GM12891 (cell line): ENCODE measurements around the gene FUT9.

Experiments
- DNase-seq: peaks from one replicate; pipeline ENCODE4 v3.0.0; 2011; ENCODE audit warnings: low spot score; ENCODE audit not compliant: insufficient read length
- FAIRE-seq: peaks from 2 replicates; lab custom pipeline; 2011; peaks lifted over from hg19 to GRCh38; lab: Jason Lieb, UNC
- PAX5 ChIP-seq: IDR thresholded peaks from 2 replicates; pipeline ENCODE4 v1.6.1; 2011; ENCODE audit warnings: low read length, moderate library complexity, mild to moderate bottlenecking; ENCODE audit not compliant: insufficient read depth, severe bottlenecking
- POLR2A ChIP-seq: IDR thresholded peaks from 2 replicates; pipeline ENCODE4 v1.6.1; 2011; ENCODE audit warnings: low read depth, low read length, control low read depth
- POLR2AphosphoS5 ChIP-seq: IDR thresholded peaks from 2 replicates; pipeline ENCODE4 v1.6.1; 2011; ENCODE audit warnings: low read depth, low read length, control low read depth
- POU2F2 ChIP-seq: IDR thresholded peaks from 2 replicates; pipeline ENCODE4 v1.6.1; 2011; ENCODE audit warnings: low read depth, mild to moderate bottlenecking, control low read depth, low read length, moderate library complexity
- SPI1 ChIP-seq: IDR thresholded peaks from 2 replicates; pipeline ENCODE4 v1.6.1; 2011; ENCODE audit warnings: low read depth, low read length, control low read depth
- TAF1 ChIP-seq: IDR thresholded peaks from 2 replicates; pipeline ENCODE4 v1.6.1; 2011; ENCODE audit warnings: low read depth, low read length, control low read depth

FUT9 gene

DNA sequence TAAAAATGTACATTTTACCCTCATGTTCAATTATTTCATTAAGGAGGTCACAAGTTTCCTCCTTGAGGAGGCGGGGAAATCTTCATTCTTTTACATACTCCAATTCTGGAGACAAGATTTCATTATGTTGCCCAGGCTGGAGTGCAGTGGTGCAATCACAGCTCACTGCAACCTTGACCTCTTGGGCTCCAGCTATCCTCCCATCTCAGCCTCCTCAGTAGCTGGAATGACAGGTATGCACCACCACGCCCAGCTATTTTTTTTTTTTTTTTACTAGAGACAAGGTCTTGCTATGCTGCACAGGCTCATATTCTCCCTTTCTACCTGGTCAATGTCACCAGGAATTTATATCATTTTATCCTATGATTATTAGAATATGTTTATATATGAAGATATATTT is 85.8 kb downstream of the FUT9 start:
- TF ChIP-seq POLR2AphosphoS5 (no peak), TAF1 (no peak), POLR2A (no peak), PAX5 (no peak), POU2F2 (no peak), SPI1 (no peak)
- DNase-seq (no peak), FAIRE-seq (no peak)

DNA sequence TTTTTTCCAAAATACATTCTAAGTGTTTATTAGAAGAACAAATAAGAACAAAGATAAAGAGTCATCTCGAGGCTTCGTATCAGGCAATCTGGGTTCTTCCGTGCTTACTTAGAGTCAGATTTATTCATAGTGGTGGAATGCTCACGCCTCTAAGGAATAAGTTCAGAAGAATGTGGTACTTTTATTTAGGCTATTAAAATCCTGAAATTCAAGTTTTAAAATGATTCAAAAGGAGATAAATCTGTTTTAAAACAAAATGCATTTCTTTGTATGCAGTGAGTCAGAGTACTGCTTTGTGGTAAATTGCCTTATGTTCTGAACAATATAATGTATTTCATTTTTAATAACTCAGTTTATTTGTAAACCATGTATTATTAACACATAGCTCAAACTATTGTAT is 89.1 kb downstream of the FUT9 start:
- TF ChIP-seq POLR2AphosphoS5 (no peak), POLR2A (no peak), PAX5 (no peak), SPI1 (no peak), TAF1 (no peak), POU2F2 (no peak)
- no peak for FAIRE-seq

DNA sequence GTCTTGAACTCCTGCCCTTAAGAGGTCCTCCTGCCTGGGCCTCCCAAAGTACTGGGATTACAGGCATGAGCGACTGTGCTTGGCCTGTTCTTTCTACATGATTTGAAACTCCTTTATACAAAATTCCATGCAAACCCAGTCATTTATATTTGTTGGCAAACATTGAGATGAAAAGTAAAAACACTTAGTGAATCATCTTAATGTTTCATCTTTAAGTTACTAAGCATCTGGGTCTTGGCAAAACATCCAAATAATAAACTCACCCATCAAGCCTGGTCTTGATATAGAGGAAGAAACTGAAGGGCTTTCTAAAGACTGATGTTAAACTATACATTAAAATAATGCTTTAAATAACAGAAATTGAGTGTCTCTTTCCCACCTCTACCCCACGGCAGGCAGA is 95.1 kb downstream of the FUT9 start:
- DNase-seq = no peak
- FAIRE-seq = no peak
- TF ChIP-seq POLR2AphosphoS5 (no peak), SPI1 (no peak), POLR2A (no peak), TAF1 (no peak), POU2F2 (no peak), PAX5 (no peak)

More for the DNA sequence above, 89.1 kb downstream of the FUT9 start:
- DNase-seq = no peak

DNA sequence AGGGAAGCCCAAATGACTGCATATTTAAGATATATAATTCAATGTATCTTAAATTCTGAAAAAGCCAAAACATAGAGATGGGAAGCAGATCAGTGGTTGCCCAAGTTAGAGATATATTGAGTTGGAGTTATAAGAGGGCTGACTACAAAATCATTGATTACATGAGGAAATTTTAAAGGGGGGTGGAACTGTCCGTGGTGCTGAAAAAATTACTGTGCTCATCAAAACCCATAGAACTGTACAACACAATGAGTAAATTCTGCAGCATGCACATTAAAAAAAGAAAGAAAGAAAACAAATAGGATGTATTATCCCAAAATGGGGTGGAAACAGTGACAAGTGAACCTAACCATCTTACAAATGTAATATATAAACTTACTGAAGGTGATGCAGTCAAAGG is 100.9 kb downstream of the FUT9 start:
- no peak for FAIRE-seq
- TF ChIP-seq PAX5 (no peak), TAF1 (no peak), POLR2A (no peak), SPI1 (no peak), POLR2AphosphoS5 (no peak), POU2F2 (no peak)
- DNase-seq = no peak

DNA sequence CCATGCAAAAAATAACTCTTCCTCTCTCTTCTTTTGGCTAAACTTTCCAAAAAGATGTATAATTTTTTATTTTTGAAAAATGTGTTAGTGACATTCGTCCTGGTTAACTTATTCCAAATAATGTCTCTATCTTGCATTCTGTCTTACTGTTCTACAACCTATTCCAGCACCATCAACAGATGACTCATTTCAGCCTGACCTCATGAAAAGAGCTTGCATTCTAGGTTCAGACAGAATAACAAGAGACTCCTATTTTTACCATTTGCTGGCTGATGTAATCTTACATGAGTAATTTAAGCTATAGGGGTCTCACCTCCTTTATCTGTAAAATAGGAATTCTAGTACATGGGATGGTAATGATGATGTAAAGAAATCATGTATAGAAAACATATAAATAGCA is 109.0 kb downstream of the FUT9 start:
- FAIRE-seq = no peak
- no peak for TF ChIP-seq SPI1
- no peak for TF ChIP-seq POLR2A
- TF ChIP-seq PAX5 = no peak
- TF ChIP-seq POLR2AphosphoS5 = no peak
- TF ChIP-seq POU2F2 = no peak
- DNase-seq = no peak

DNA sequence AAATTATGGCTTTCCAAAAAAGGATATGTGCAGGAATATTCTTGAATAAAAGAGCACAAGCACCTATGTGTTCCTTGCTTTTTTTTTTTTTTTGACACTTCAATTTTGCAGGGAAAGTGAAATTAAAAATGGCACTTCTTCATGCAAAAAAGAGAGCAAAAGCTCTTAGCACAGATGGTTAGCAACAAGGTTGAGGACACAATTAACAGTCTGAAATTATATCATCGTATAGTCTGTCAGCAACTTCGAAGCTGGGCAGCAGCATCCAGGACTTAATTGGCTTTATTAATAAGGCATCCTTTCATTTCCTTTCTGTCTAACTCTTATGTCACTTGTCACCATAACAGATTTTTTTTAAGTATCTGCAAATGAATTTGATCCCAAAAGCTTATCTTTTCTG is 122.6 kb downstream of the FUT9 start:
- DNase-seq (no peak), FAIRE-seq (no peak)
- TF ChIP-seq POLR2AphosphoS5 = no peak
- TF ChIP-seq PAX5 = no peak
- TF ChIP-seq SPI1 = no peak
- no peak for TF ChIP-seq TAF1
- no peak for TF ChIP-seq POU2F2
- TF ChIP-seq POLR2A = no peak

DNA sequence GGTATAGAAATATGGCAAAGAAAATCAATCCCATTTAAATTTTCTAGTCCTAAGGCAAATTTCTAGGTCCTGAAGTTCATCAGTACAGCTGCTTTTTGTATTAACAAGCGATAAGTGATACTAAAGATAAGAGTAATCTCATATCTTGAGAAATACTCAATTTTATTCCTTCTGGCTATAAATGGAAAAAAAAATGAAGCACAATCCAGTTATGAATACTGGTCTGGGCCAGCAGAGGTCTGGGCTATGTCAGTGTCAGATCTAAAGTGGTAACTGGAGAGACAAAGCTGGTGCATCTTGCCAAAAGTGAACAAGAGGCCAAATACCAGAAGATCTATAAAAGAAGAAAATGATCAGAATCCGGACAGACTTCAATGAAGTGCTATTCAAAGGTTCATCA is 126.4 kb downstream of the FUT9 start:
- DNase-seq (no peak), FAIRE-seq (no peak)
- TF ChIP-seq POU2F2 (no peak), PAX5 (no peak), POLR2A (no peak), SPI1 (no peak), POLR2AphosphoS5 (no peak)

DNA sequence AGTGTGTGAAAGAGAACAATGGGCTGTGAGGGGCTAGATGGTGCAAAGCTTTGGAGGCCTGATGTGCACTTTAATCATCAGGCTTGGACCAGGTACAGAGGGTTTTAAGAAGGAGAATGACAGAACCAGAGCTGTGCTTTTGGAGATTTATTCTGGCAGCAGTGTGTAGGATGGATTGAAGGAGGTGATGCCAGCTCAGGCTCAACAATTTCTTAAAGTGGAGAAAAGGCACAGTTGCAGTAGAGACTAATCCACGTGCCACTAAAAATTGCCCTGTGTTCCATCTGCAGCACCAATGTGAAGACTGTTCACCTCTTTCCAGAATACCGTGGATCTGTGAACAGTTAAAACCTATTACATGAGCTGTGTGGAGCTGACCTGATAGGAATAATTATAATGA is 134.7 kb downstream of the FUT9 start:
- FAIRE-seq (no peak), DNase-seq (no peak)
- no peak for TF ChIP-seq POLR2A
- TF ChIP-seq TAF1 = no peak

DNA sequence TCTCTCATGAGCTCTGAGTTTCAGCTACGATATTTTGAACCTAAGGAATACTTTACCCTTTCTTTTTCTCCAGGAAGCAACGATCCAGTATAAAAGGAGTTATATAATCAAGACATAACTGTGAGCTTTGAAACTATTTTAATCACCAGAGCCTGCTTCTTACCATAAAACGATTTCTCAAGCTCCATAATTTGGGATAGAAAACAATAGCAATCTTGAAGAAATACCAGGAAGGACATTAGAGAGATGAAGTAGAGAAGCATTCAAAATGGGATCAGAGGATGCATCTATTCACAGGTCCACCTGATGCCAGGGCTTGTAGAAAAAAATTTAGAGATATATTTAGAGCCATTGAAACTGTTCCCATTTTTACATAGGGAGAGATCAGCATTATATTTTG is 135.9 kb downstream of the FUT9 start:
- FAIRE-seq (no peak), DNase-seq (no peak)
- TF ChIP-seq POU2F2 = no peak
- no peak for TF ChIP-seq POLR2AphosphoS5
- TF ChIP-seq SPI1 = no peak
- no peak for TF ChIP-seq TAF1
- no peak for TF ChIP-seq PAX5
- no peak for TF ChIP-seq POLR2A

DNA sequence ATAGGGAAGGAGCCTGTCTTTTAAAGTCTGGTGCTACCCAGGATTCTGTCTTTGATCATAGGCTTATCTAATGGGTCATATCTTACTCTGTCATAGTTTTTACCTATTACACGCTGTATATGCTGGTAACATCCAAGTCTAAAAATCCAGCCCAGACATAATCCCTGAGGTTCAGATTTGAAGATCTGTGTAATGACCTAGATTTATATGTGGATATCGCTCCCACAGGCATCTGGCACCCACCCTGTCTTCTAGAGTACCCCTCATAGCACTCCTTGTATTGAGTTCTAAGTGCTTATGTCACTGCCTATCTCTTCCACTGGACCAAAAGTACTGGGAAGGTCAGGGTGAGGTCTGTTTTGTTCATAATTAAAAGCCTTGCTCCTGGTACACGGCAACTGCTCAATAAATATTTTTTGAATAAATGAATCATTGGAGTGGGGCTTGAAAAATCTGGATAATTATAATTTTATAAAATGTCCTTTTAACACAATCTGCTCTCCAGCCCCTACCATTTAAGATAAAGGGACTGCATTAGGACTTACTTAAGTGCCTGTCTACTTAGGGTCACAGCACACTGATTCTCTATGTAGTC is 136.4 kb downstream of the FUT9 start:
- FAIRE-seq (no peak), DNase-seq (no peak)

More for the DNA sequence above, 136.4 kb downstream of the FUT9 start:
- TF ChIP-seq POLR2AphosphoS5 = no peak
- TF ChIP-seq TAF1 = no peak
- no peak for TF ChIP-seq SPI1
- no peak for TF ChIP-seq PAX5
- TF ChIP-seq POLR2A = no peak
- TF ChIP-seq POU2F2 = no peak
